Stimulated activated naive CD8-positive, alpha-beta T cell treated with anti-CD3 and anti-CD28 coated beads, Interleukin-15, Interleukin-2, amounts not matched to agents 100 ng/mL and 50 ng/mL, for 24 hours (primary cell): ENCODE data around the gene LGI4.

ENCODE experiments used
- H3K27ac Mint-ChIP-seq: one replicate; pipeline ENCODE4 v1.8.0; 2021; ENCODE audit warnings: mild to moderate bottlenecking, mixed read lengths
- H3K27me3 Mint-ChIP-seq: one replicate; pipeline ENCODE4 v1.8.0; 2021; ENCODE audit warnings: mixed read lengths
- H3K36me3 Mint-ChIP-seq: one replicate; pipeline ENCODE4 v1.8.0; 2021; ENCODE audit warnings: low read depth, mixed read lengths
- H3K4me1 Mint-ChIP-seq: one replicate; pipeline ENCODE4 v1.8.0; 2021; ENCODE audit warnings: low read depth, mixed read lengths
- H3K4me3 Mint-ChIP-seq: one replicate; pipeline ENCODE4 v1.8.0; 2021; ENCODE audit warnings: mild to moderate bottlenecking, mixed read lengths
- H3K9me3 Mint-ChIP-seq: one replicate; pipeline ENCODE4 v1.8.0; 2021; ENCODE audit warnings: mixed read lengths

LGI4 gene

DNA sequence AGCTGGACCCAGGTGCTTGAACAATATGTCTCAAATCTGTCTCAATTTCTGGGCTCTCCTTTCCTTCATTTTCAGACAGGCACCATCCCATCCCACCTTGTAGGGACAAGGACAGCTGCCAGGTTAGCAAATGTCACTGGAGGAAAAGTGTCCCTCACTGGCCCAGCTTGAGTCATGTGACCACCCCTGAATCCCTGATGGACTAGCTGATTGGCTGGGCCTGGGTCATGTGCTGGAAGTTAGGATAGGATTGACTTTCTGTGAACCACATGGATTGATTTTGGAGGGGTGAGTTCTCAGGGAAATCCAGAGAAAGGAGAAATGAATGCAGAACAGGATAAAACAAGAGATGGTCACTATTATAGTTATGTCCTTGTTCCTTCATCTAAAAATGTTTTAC lies 47.5 kb downstream of the LGI4 start:
- no peak overlapping the region for H3K4me3 Mint-ChIP-seq
- H3K4me1 Mint-ChIP-seq, result peaks cover 11% of the 10 kb centered on the region
- H3K9me3 Mint-ChIP-seq, result no peaks in the 10 kb centered on the region
- no peak overlapping the region for H3K27ac Mint-ChIP-seq
- H3K36me3 Mint-ChIP-seq, result no peaks in the 10 kb centered on the region
- H3K27me3 Mint-ChIP-seq, result no peaks in the 10 kb centered on the region

DNA sequence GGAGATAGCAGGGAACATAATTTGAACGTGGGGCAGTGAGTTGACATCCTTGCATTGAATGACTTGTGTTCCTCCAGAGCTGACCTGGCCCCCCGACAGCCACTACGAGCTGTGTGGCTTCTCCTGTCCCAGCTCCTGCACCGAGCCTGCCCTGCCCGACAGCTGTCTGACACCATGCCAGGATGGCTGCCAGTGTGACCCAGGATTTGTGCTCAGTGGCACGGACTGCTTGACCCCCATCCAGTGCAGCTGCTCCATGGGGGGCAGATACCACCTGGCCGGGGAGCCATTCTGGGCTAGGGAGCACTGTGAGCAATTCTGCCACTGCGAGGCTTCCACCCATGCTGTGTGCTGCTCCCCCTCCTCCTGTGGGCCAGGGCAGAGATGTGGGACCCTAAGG lies 48.4 kb downstream of the LGI4 start:
- Mint-ChIP-seq H3K36me3 (no peaks in the 10 kb centered on the region), H3K9me3 (no peaks in the 10 kb centered on the region), H3K4me1 (peaks cover 11% of the 10 kb centered on the region), H3K27me3 (no peaks in the 10 kb centered on the region), H3K4me3 (no peak overlapping the region), H3K27ac (no peak overlapping the region)

DNA sequence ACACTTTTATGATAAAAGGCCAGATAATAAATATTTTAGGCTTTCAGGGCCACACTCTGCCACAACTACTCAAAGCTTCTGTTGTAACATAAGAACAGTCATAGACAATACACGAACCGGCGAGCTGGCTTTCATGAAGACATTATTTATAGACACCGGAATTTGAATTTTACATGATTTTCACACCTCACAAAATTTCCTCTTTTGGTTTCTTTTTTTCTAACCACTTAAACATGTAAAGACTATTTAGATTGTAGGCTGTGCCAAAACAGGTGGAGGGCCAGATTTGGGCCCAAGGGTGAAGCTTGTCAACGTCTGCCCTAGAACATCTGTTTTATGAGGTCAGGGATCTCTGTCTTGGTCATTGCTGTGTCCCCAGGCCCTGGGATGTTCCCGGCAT lies 48.9 kb downstream of the LGI4 start:
- no peaks in the 10 kb centered on the region for H3K27me3 Mint-ChIP-seq
- peaks cover 11% of the 10 kb centered on the region for H3K4me1 Mint-ChIP-seq
- H3K36me3 Mint-ChIP-seq, result no peaks in the 10 kb centered on the region
- peak overlapping the region; percentile 6 for H3K27ac Mint-ChIP-seq
- H3K4me3 Mint-ChIP-seq, result no peak overlapping the region
- no peaks in the 10 kb centered on the region for H3K9me3 Mint-ChIP-seq

DNA sequence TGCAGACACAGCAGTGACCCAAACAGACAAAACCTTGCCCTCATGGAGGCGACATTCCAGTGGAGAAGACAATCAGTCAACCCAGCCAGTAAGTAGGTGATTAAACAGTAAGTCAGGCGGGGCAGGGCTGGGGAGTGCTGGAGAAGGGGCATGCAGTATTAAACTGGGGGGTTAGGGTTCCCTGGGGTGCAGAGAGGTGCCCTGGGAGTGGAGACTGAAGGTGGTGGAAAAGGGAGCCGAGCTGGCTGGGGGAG lies 50.4 kb downstream of the LGI4 start:
- H3K4me3 Mint-ChIP-seq, result no peak overlapping the region
- peaks cover 11% of the 10 kb centered on the region for H3K4me1 Mint-ChIP-seq
- H3K27me3 Mint-ChIP-seq, result no peaks in the 10 kb centered on the region
- no peak overlapping the region for H3K27ac Mint-ChIP-seq
- H3K36me3 Mint-ChIP-seq, result no peaks in the 10 kb centered on the region
- H3K9me3 Mint-ChIP-seq, result no peaks in the 10 kb centered on the region

DNA sequence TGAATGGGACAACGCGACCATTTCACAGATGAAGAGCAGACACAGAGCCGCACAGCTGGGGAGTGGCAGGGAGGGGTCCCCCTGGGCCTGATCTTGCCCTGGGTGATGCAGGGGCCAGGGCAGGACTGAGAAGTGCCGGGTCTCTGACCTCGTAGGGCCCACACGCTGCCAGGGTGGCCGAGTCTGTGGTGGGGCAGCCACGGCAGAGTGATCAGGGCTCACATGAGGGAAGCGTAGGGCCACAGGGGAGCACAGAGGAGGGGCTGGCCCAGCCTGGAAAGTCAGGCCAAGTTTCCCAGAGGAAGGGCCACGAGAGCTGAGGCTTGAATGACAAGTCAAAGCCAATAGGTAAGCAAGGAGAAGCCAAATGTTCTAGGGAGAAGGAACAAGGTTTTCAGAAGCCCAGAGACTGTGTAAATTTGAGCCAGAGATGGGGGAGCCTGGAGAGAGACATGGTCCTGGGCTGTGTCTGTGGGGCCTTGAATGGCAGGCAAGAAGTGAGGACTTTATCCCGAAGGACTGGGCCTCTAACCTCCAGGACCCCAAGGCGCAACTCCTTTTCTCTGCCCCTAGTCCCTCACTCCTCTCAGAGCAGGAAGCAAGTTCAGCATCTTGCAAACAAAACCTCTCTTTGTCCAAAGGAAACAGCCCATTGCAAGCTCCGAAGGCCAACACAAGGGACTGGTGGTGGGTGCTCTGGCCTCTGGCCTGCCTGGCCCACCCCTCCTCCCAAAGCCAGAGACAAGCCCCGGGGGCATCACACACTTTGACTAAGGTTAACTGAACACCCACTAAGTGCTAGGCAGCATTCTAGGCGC lies 51.0 kb downstream of the LGI4 start:
- Mint-ChIP-seq H3K9me3 (no peaks in the 10 kb centered on the region), H3K4me3 (no peak overlapping the region), H3K27ac (no peak overlapping the region), H3K36me3 (no peaks in the 10 kb centered on the region), H3K4me1 (peaks cover 11% of the 10 kb centered on the region), H3K27me3 (no peaks in the 10 kb centered on the region)

DNA sequence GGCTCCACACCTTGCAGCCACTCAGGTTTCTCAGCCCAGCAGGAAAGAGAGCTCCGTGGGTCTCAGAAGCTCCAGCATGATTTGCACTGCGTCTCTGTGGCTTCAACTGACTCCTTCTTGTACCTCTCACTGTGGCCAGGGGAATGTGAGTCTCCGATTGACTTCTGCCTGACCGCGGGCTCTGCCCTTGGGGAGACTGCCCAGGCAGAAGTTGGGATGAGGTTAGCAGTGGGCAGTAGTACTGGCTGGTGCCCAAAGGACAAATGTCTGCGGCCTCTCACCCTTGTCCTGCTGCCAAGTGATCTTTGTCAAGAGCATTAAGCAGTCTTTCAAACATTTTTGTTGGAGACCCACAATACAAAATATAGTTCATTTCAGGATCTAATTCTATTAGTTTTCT lies 53.7 kb downstream of the LGI4 start:
- H3K27ac Mint-ChIP-seq, result no peak overlapping the region
- H3K4me1 Mint-ChIP-seq, result peaks cover 8% of the 10 kb centered on the region
- H3K9me3 Mint-ChIP-seq, result no peaks in the 10 kb centered on the region
- no peak overlapping the region for H3K4me3 Mint-ChIP-seq
- H3K27me3 Mint-ChIP-seq, result peaks cover 4% of the 10 kb centered on the region
- no peaks in the 10 kb centered on the region for H3K36me3 Mint-ChIP-seq

DNA sequence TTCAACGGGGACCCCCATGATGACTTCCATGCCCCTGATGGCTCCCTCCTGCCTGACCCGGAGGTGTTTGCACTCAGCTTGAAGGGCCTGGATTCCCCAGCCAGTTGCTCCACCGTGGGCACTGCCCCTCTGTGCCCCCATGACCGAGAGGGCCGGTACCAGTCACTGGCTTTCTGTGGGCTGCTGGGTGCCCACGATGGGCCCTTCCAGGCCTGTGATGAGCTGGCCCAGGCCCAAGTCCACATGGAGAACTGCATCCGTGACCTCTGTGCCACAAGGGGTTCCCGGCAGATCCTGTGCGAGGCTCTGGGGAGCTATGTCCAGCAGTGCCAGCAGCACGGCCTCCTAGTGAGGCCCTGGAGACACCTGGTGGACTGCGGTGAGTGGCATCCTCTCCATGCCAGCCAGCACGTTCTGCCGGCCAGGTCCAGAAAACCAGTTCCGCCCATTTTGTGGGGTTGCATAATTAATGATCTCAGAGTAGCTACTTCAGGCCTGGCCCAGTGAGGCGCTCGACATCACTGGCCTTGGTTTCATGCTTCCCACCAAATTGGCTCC lies 54.2 kb downstream of the LGI4 start:
- Mint-ChIP-seq H3K36me3 (no peaks in the 10 kb centered on the region), H3K9me3 (no peaks in the 10 kb centered on the region), H3K27me3 (peaks cover 4% of the 10 kb centered on the region), H3K4me1 (peaks cover 3% of the 10 kb centered on the region), H3K27ac (no peak overlapping the region), H3K4me3 (no peak overlapping the region)

DNA sequence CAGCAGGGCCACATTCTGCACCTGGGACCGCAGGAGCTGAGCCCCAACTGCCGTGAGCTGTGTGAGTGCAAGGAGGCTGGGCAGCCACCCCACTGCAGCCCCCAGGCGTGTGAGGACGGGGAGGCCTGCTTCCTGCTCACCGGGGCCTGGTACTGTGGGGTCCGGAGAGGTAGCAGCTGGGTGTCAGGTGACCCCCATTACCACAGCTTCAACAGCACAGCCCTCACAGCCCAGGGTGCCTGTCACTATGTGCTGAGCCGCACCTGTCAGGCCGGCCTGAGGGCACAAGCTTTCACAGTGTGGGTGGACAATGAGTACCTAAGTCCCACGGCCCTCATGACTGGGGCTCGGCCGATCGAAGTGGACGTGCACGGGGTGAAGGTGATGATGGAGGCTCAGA lies 55.0 kb downstream of the LGI4 start:
- H3K9me3 Mint-ChIP-seq, result no peaks in the 10 kb centered on the region
- no peak overlapping the region for H3K27ac Mint-ChIP-seq
- H3K4me1 Mint-ChIP-seq, result no peaks in the 10 kb centered on the region
- no peak overlapping the region for H3K4me3 Mint-ChIP-seq
- H3K36me3 Mint-ChIP-seq, result no peaks in the 10 kb centered on the region
- peaks cover 4% of the 10 kb centered on the region for H3K27me3 Mint-ChIP-seq

DNA sequence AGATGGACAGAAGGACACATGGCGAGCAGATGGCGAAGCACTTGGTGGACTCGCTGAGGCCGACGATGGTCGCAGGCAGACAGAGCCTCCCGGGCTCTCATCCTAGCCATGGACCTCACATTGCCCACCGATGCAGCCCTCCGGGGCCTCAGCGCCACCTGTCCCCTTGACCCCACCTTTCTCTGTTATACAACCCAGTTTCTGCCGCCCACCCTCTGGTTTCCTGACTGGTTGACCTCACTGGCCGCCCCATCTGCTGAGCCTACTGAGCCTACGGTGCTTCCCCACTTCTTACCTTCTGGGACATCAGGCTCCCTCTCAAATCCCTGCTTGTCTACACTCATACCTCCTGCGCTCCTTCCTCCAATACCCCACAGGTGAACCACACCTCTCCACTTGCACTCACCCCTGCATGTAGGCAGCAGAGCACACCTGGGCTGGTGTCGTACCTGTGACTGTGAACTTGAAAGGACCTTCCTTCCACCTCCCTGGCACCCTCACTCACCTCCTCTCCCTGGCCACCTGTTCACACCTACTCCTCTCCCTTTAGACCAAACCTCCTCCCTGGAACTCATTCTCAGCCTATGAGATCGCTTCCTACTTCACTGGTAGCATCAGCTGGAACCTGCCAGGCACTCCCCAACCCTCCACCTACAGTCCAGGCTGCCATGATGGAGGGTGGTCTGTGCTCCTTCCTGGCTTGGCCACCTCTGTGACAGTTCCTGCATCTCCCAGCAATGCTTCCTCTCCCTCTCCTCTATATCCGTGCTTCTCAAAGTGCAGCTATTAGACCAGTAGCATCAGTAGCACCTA lies 57.2 kb downstream of the LGI4 start:
- H3K27ac Mint-ChIP-seq, result no peak overlapping the region
- no peaks in the 10 kb centered on the region for H3K4me1 Mint-ChIP-seq
- no peak overlapping the region for H3K4me3 Mint-ChIP-seq
- H3K36me3 Mint-ChIP-seq, result no peaks in the 10 kb centered on the region
- no peaks in the 10 kb centered on the region for H3K9me3 Mint-ChIP-seq
- H3K27me3 Mint-ChIP-seq, result peaks cover 4% of the 10 kb centered on the region

DNA sequence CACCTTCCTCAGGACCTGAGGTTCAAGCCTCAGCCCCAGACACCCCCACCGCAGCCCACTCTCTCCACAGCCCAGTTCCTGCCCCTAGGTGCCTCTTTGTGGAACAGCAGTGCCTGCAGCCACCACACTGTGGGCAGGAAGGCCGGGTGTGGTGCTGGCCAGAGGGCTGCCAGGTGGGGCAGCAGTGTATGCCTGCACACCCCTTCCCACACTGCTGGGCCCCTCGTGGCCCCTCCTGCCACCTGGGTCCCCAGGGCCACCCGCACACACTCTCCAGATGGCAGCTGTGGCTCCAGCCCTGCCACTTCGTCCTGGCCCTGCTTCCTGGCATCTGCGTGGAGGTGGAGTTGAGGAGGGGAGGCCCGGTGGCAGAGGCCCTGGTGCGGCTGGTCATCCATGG lies 58.2 kb downstream of the LGI4 start:
- no peaks in the 10 kb centered on the region for H3K36me3 Mint-ChIP-seq
- H3K4me3 Mint-ChIP-seq, result no peak overlapping the region
- no peaks in the 10 kb centered on the region for H3K4me1 Mint-ChIP-seq
- H3K27ac Mint-ChIP-seq, result no peak overlapping the region
- H3K27me3 Mint-ChIP-seq, result peaks cover 4% of the 10 kb centered on the region
- H3K9me3 Mint-ChIP-seq, result no peaks in the 10 kb centered on the region

DNA sequence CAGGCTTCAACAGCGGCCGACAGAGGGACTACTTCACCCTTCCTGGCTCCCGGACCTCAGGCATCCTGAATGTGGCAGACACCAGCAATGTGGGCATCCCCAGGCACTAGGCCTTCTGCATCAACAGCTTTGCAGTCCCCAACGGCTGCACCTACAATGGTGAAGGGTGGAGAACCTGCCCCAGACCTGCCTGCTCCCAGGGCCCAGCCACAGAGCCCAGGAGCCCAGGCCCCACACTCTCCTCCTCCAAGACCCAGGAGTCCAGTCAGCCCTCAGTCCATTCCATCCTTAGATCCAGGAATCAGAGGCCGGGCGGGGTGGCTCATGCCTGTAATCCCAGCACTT lies 58.9 kb downstream of the LGI4 start:
- Mint-ChIP-seq H3K27ac (no peak overlapping the region), H3K9me3 (no peaks in the 10 kb centered on the region), H3K36me3 (no peaks in the 10 kb centered on the region), H3K4me3 (no peak overlapping the region), H3K27me3 (peaks cover 4% of the 10 kb centered on the region), H3K4me1 (no peaks in the 10 kb centered on the region)

DNA sequence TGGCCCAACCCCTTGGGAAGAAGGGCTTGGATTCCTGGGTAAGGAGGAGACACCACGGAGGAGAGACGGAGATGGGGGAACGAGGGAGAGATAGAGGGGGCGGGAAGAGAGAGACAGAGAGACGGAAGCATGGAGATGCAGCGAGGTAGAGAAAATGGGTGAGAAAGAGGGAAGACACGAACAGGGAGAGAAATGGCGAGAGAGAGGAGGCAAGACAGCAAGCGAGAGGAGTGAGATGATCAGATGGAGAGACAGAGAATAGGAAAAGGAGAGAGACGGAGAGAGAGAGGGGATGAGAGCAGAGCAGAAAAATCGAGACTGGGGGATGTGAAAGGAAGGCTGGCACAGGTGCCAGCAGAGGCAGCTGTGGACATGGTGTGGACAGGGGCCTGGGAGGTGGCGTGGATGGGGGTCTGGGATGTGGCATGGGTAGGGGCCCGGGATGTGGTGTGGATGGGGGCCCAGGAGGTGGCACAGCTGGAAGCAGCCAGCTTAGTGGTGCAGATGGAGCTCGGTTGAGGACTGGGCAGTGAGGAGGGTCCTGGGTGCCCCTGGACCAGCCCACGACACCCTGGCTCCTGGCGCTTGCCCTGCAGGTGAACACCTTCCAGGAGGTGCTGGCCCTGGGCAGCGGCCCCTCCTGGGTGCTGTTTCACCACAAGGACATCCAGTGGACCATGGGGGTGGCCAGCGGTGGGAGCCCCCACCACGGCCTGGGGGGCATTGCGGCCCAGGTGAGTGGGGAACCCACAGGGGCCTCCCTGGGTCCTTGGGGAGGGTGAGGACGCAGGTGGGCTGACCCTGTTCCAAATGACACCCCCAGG lies 59.4 kb downstream of the LGI4 start:
- H3K9me3 Mint-ChIP-seq, result no peaks in the 10 kb centered on the region
- H3K4me3 Mint-ChIP-seq, result no peak overlapping the region
- no peaks in the 10 kb centered on the region for H3K4me1 Mint-ChIP-seq
- no peaks in the 10 kb centered on the region for H3K36me3 Mint-ChIP-seq
- peaks cover 4% of the 10 kb centered on the region for H3K27me3 Mint-ChIP-seq
- no peak overlapping the region for H3K27ac Mint-ChIP-seq
